ENCODE data around the gene DOK6.

GRCh38 chr18:69854455-69854854 is 453.8 kb downstream of the DOK6 start:
- TF ChIP-seq POLR2A (IDR thresholded peaks at IDR 0.05; ENCODE audit: low read length) (no peak), GATA1 (IDR thresholded peaks at IDR 0.05; ENCODE audit: low read depth, low read length) (no peak)

All from erythroblast (primary cell).